ENCODE results near the gene MINDY4.

The MINDY4 gene

GRCh38 chr7:30802812-30803211 is 31.6 kb downstream of the MINDY4 start:
- no peak for TF ChIP-seq CTCF (IDR thresholded peaks at IDR 0.05; ENCODE audit: low read depth, low read length, poor library complexity, severe bottlenecking)
- no peak for TF ChIP-seq EZH2phosphoT487 (IDR thresholded peaks at IDR 0.05; ENCODE audit: borderline replicate concordance, low read length)
- no peaks in the 10 kb centered on the region for H4K20me1 ChIP-seq (ENCODE audit: control insufficient read depth, insufficient read depth, low read depth, low read length)
- H3K27ac ChIP-seq (ENCODE audit: low read depth, low read length), result no peak overlapping the region
- no peaks in the 10 kb centered on the region for H3K36me3 ChIP-seq (ENCODE audit: control insufficient read depth, low read length)
- no peaks in the 10 kb centered on the region for H3K9me3 ChIP-seq (ENCODE audit: control insufficient read depth, insufficient read depth, low read length)
- no peaks in the 10 kb centered on the region for H3K27me3 ChIP-seq (ENCODE audit: control insufficient read depth, low read length)
- H3F3A ChIP-seq (ENCODE audit: control insufficient read depth, insufficient read depth), result peaks cover 8% of the 10 kb centered on the region
- H3K4me3 ChIP-seq (ENCODE audit: low read length), result no peak overlapping the region
- no peaks in the 10 kb centered on the region for H3K9me2 ChIP-seq (replicated peaks; ENCODE audit: control insufficient read depth, low read length)
- H3K79me2 ChIP-seq (ENCODE audit: control insufficient read depth, low read length), result no peaks in the 10 kb centered on the region
- H3K4me1 ChIP-seq (ENCODE audit: control insufficient read depth, low read length), result peaks cover 33% of the 10 kb centered on the region
- no peak overlapping the region for H3K4me2 ChIP-seq (ENCODE audit: low read length)

- Histone ChIP-seq H3K36me3 (ENCODE audit: control insufficient read depth, low read length) (no peaks in the 10 kb centered on the region), H3K9me3 (ENCODE audit: control insufficient read depth, insufficient read depth, low read length) (no peaks in the 10 kb centered on the region), H3K27me3 (ENCODE audit: control insufficient read depth, low read length) (no peaks in the 10 kb centered on the region), H3K79me2 (ENCODE audit: control insufficient read depth, low read length) (no peaks in the 10 kb centered on the region), H3K4me1 (ENCODE audit: control insufficient read depth, low read length) (peaks cover 20% of the 10 kb centered on the region), H3K4me3 (ENCODE audit: low read length) (no peak overlapping the region), H3K9me2 (replicated peaks; ENCODE audit: control insufficient read depth, low read length) (no peaks in the 10 kb centered on the region), H3F3A (ENCODE audit: control insufficient read depth, insufficient read depth) (peaks cover 4% of the 10 kb centered on the region), H3K27ac (ENCODE audit: low read depth, low read length) (no peak overlapping the region), H3K4me2 (ENCODE audit: low read length) (no peak overlapping the region), H4K20me1 (ENCODE audit: control insufficient read depth, insufficient read depth, low read depth, low read length) (no peaks in the 10 kb centered on the region)
- TF ChIP-seq EZH2phosphoT487 (IDR thresholded peaks at IDR 0.05; ENCODE audit: borderline replicate concordance, low read length) (no peak), CTCF (IDR thresholded peaks at IDR 0.05; ENCODE audit: low read depth, low read length, poor library complexity, severe bottlenecking) (no peak)
Measured at GRCh38 chr7:30804078-30804661, 33.0 kb downstream of the MINDY4 start.

GRCh38 chr7:30805081-30805691 is 34.0 kb downstream of the MINDY4 start:
- H3K4me2 ChIP-seq (ENCODE audit: low read length), result no peak overlapping the region
- no peak overlapping the region for H3K27ac ChIP-seq (ENCODE audit: low read depth, low read length)
- no peak overlapping the region for H3K4me3 ChIP-seq (ENCODE audit: low read length)
- H3K27me3 ChIP-seq (ENCODE audit: control insufficient read depth, low read length), result no peaks in the 10 kb centered on the region
- H3K79me2 ChIP-seq (ENCODE audit: control insufficient read depth, low read length), result no peaks in the 10 kb centered on the region
- no peaks in the 10 kb centered on the region for H3K9me3 ChIP-seq (ENCODE audit: control insufficient read depth, insufficient read depth, low read length)
- no peak for TF ChIP-seq EZH2phosphoT487 (IDR thresholded peaks at IDR 0.05; ENCODE audit: borderline replicate concordance, low read length)
- TF ChIP-seq CTCF (IDR thresholded peaks at IDR 0.05; ENCODE audit: low read depth, low read length, poor library complexity, severe bottlenecking), result no peak
- no peaks in the 10 kb centered on the region for H3F3A ChIP-seq (ENCODE audit: control insufficient read depth, insufficient read depth)
- peaks cover 10% of the 10 kb centered on the region for H3K4me1 ChIP-seq (ENCODE audit: control insufficient read depth, low read length)
- H4K20me1 ChIP-seq (ENCODE audit: control insufficient read depth, insufficient read depth, low read depth, low read length), result no peaks in the 10 kb centered on the region
- H3K36me3 ChIP-seq (ENCODE audit: control insufficient read depth, low read length), result no peaks in the 10 kb centered on the region
- no peaks in the 10 kb centered on the region for H3K9me2 ChIP-seq (replicated peaks; ENCODE audit: control insufficient read depth, low read length)
